ENCODE results near the gene ADAMTS12.

The ADAMTS12 gene

GRCh38 chr5:33795496-33795895, 96.3 kb downstream of the ADAMTS12 start:
- no peak for DNase-seq

GRCh38 chr5:33794550-33795181, 97.1 kb downstream of the ADAMTS12 start:
- DNase-seq: no peak

GRCh38 chr5:33793836-33794549, 97.8 kb downstream of the ADAMTS12 start:
- no peak for DNase-seq

- no peak for DNase-seq
These were observed 98.5 kb downstream of the ADAMTS12 start for GRCh38 chr5:33793276-33793675.

- no peak for DNase-seq
These were observed 99.2 kb downstream of the ADAMTS12 start for GRCh38 chr5:33792559-33792958.

GRCh38 chr5:33789567-33789957, 102.2 kb downstream of the ADAMTS12 start:
- DNase-seq: no peak

- DNase-seq: no peak
These were observed 102.7 kb downstream of the ADAMTS12 start for GRCh38 chr5:33788922-33789566.

GRCh38 chr5:33785571-33785970, 106.2 kb downstream of the ADAMTS12 start:
- no peak for DNase-seq

- no peak for DNase-seq
These were observed 110.5 kb downstream of the ADAMTS12 start for GRCh38 chr5:33781286-33781685.

- DNase-seq: no peak
These were observed 115.6 kb downstream of the ADAMTS12 start for GRCh38 chr5:33776151-33776660.

- no peak for DNase-seq
These were observed 117.4 kb downstream of the ADAMTS12 start for GRCh38 chr5:33774341-33774740.

- no peak for DNase-seq
These were observed 119.4 kb downstream of the ADAMTS12 start for GRCh38 chr5:33772380-33772897.

- no peak for DNase-seq
These were observed 121.8 kb downstream of the ADAMTS12 start for GRCh38 chr5:33769968-33770367.

GRCh38 chr5:33769196-33769595, 122.6 kb downstream of the ADAMTS12 start:
- no peak for DNase-seq

GRCh38 chr5:33766023-33766422, 125.8 kb downstream of the ADAMTS12 start:
- DNase-seq: no peak

GRCh38 chr5:33764786-33765185, 127.0 kb downstream of the ADAMTS12 start:
- DNase-seq: no peak

GRCh38 chr5:33763435-33763834, 128.4 kb downstream of the ADAMTS12 start:
- no peak for DNase-seq

GRCh38 chr5:33762859-33763258, 128.9 kb downstream of the ADAMTS12 start:
- DNase-seq: no peak

GRCh38 chr5:33761139-33761538, 130.7 kb downstream of the ADAMTS12 start:
- no peak for DNase-seq

- no peak for DNase-seq
These were observed 133.1 kb downstream of the ADAMTS12 start for GRCh38 chr5:33758737-33759136.

GRCh38 chr5:33756491-33756890, 135.3 kb downstream of the ADAMTS12 start:
- DNase-seq: no peak

GRCh38 chr5:33755231-33755630, 136.6 kb downstream of the ADAMTS12 start:
- no peak for DNase-seq

- no peak for DNase-seq
These were observed 138.1 kb downstream of the ADAMTS12 start for GRCh38 chr5:33753704-33754103.

GRCh38 chr5:33748754-33749153, 143.0 kb downstream of the ADAMTS12 start:
- no peak for DNase-seq

Measured in NCI-H510A treated with DMSO at 0.1 percent for 48 hours (cell line).